HG02870 (cell line): ENCODE measurements around the gene MAPRE2.

ENCODE experiments used
- ATAC-seq: cut with Tn5 transposase; IDR thresholded peaks from one replicate; pipeline ENCODE4 v1.9.1; 2021; ENCODE audit warnings: mild to moderate bottlenecking, moderate library complexity; ENCODE audit not compliant: unreplicated experiment

The MAPRE2 gene

DNA sequence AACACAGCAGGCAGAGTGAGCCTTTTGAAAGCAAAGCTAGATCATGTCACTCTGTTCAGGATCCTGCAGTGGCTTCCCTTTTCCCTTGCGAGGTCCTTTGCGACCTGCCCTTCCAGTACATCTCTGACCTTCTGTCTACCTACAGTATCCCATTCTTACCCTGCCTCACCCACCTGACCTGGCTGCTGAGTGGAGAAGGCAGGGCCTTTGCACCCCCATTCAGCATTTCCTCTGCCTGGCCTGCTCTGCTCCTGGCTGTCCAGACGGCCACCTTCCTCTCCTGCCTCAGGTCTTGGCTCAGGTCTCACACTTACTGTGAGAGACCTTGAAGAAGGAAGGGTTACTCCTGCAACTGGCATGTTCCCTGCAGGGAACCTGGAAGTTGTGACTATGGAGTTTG lies 77.4 kb downstream of the MAPRE2 start:
- no peak for ATAC-seq

GRCh38 chr18:35121038-35121437 lies 79.8 kb downstream of the MAPRE2 start:
- ATAC-seq = no peak

DNA sequence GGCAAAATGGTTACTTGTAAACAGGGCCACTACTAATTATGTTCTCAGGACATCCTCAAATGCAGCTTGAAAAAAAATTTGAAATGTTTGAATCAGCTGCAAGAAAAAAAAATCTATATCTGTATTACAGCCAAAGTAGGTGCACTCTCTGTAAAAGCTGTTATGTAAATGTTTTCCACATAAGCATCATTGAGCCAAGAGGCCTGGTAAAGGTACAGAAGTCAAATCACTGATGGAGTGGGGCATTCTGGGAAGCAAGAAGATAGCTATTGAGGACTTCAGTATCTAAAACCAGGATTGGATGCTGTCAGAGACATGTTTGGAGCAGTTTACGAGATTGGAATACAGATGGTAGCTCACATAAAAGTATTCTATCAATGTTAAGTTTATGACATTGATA lies 80.3 kb downstream of the MAPRE2 start:
- ATAC-seq = no peak

- ATAC-seq = no peak
Measured at GRCh38 chr18:35122586-35123224, 81.5 kb downstream of the MAPRE2 start.

GRCh38 chr18:35123811-35124210 lies 82.6 kb downstream of the MAPRE2 start:
- no peak for ATAC-seq

DNA sequence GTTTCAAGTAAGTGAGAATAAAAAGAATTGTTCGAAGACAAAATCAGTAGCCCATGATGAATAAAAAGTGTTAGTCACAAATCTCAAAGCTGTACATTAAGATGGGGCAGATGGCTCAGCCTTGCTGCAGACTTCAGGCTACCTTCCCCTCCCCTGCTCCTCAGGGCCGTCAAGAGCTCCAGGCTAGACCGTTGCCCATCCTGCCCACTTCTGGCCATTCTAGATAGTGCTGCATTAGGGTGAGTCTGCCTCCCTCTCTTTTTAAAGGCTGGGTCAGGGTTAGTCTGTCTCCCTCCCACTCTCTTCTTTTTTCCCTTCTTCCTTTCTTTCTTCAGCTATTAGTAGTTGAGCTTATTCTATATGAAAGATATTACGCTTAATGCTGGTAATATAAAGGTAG lies 86.0 kb downstream of the MAPRE2 start:
- ATAC-seq = no peak

- ATAC-seq = no peak
Measured at GRCh38 chr18:35128675-35129074, 87.5 kb downstream of the MAPRE2 start.

- no peak for ATAC-seq
Measured at GRCh38 chr18:35130236-35130635, 89.0 kb downstream of the MAPRE2 start.

DNA sequence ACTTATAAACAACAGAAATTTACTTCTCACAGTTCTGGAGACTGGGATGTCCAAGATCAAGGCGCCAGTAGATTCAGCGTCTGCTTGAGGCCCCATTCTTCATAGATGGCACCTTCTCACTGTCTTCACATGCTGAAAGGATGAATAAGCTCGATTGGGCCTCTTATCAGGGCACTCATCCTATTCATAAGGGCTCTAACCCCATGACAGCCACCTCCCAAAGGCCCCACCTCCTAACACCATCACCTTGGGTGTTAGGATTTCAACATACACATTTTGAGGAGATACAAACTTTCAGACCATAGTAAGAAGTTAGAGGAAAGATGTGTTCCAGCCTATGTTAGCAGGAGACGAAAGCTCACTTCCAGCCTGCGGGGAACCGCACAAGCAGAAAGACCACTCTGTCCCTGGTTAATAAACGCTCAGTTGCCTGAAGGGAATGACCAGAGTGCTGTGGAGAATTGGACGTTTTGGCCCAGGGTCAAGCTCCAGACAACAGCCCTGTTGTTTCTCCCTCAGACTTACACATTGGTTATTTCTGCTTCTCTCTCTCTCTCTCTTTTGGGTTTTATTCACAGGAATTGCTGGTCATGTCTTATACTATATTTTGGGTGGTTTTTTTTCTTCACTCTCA lies 90.3 kb downstream of the MAPRE2 start:
- no peak for ATAC-seq

DNA sequence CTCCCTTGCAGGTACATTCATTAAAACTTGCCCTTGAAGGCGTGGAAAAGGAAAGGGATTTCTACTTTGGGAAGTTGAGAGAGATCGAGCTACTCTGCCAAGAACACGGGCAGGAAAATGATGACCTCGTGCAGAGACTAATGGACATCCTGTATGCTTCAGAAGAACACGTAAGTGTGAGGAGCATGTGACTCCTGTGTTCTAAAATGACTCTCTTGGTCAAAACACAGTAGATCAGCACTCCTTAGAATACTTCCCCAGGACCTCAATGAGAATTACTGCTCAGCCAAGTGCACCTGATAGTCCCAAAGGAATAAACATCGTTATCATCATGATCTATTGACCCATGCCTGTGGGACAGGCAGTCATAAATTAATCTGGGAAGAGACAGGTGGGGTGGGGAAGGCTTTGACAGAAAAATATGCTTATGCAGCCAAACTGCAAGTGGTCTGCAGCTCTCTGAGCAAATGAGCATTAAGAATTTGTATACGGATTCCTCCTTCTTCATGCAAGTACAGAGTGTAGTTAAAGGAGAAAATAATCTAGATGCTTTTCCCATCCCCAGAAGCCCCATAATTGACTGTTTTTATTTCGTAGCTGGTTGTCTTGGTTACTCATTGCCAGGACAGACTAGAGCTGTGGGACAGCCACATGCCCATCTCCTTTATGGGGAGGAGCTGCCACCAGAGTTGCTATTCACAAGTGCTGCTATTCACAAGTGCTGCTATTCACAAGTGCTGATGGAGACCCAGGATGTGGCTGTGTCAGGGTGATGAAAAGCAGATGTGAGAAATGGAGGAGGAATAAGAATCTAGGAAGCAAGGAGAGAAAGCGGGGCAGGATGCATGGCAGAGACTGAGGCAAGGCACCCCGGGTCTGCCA lies 91.0 kb downstream of the MAPRE2 start:
- no peak for ATAC-seq

DNA sequence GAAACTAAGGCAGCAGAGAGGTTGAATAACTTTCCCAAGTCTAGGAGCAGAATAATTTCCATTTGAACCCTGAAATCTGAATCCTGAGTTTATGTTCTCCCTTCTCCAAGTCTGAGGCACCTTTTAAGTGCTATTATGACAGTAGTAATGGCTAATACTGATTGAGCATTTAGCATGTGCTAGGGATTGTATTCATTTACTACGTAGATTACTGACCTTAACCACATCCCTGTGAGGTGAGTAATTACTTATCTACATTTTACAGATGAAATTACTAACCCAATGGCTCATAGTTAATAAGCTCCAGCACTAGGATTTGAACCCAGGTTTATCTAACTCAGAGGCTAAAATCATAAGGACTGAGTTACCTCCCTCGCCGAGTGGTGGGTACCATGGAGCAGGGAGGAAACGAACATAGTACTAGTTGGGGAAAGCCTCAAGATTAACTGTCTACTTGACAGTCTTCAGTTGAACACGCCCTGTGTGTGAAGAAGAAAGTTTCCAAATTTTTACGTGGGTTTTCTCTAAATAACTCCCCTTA lies 93.0 kb downstream of the MAPRE2 start:
- no peak for ATAC-seq

- ATAC-seq = no peak
Measured at GRCh38 chr18:35134791-35135531, 93.7 kb downstream of the MAPRE2 start.

GRCh38 chr18:35136248-35136647 lies 95.0 kb downstream of the MAPRE2 start:
- no peak for ATAC-seq

DNA sequence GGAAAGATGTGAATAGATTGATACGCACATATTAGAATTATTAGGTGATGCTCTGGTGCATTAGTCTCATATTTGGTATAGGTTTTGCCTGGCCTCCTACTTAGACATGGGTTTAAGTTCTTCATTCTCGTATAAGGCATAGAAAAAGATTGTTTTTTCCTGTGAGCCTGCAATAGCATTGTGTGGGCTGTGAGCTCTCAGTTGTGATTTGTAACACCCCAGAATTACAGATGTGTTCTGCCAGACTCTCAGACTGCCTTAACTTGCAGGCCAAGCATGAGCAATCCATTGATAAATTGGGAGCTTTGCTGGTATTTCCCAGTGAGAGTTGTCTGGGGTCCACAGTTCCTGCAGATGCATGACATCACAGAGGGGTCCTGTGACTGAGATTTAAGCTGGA lies 95.7 kb downstream of the MAPRE2 start:
- ATAC-seq = no peak

DNA sequence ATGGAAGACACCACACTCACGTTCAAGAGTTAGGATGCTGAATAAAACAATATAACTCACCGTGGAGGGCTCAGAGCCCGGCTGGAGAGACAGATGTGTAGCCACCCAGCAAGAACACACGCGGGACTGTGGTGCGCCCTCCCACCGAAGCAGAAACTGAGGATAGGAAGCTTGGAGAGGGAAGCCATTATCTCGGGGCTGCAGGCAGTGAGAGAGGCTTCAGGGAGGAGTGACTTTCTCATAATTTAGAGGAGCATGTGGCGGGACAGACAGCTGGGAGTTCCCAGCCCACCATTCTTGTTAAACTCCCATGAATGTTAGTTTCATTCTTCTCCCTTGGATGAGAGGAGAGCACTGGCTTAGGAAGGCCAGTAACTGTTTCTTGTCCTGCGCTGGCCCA lies 96.4 kb downstream of the MAPRE2 start:
- no peak for ATAC-seq

GRCh38 chr18:35138773-35139172 lies 97.6 kb downstream of the MAPRE2 start:
- no peak for ATAC-seq

GRCh38 chr18:35139517-35139916 lies 98.3 kb downstream of the MAPRE2 start:
- no peak for ATAC-seq

- ATAC-seq = no peak
Measured at GRCh38 chr18:35141077-35141476, 99.9 kb downstream of the MAPRE2 start.

GRCh38 chr18:35141567-35142274 lies 100.5 kb downstream of the MAPRE2 start:
- ATAC-seq = peak; percentile 59

DNA sequence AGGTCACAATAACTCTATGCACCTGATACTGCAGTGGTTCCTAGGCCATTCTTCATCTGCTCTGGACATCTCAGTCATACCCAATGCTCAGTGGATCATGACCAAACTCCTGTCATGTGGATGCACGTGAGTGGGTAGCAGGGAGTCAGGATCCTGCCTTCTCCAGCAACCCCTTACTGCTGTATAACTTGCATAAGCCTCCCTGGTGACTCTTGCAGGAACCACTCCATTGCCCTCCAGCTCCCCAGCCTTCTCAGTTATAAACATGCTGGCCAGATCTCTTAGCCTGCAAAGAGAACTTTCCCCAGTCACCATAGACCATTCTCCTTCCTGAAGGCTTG lies 101.0 kb downstream of the MAPRE2 start:
- ATAC-seq = peak; percentile 23
